HCT116 (cell line): ENCODE data around the gene CCDC146. TPM values are rescaled to one million over a fixed set of nuclear protein-coding genes. Genes with fewer than 3 reads are reported as not detected.

ENCODE experiments used
- ATAC-seq: fragments of 200-7000 bp; cut with Tn5 transposase; 2 replicates; pipeline ENCODE4 v1.9.1; 2020; ENCODE audit warnings: mild to moderate bottlenecking, moderate library complexity
- BruUV-seq: library from RNA; stranded (reverse); fragments of 400-500 nt; replicated peaks from 2 replicates; lab custom pipeline; 2021; lab: Mats Ljungman, UMichigan
- CTCF ChIA-PET: fragments of 300-600 bp; sonication (Branson Sonifier 250); formaldehyde crosslinking; loops from one replicate; lab custom pipeline; 2021; ENCODE audit warnings: antibody characterized with exemption; lab: Charles Lee
- POLR2A ChIA-PET: fragments of 300-600, 350-600 bp; sonication (Branson Sonifier 250); formaldehyde crosslinking; loops from one replicate; lab custom pipeline; 2021; ENCODE audit warnings: antibody characterized with exemption; lab: Charles Lee
- RAD21 ChIA-PET, 2 experiments: fragments of 300-600 bp; sonication (Branson Sonifier 250); formaldehyde crosslinking; loops; one replicate each; lab custom pipeline; 2023; ENCODE audit warnings: low total read pairs in 2 of 2; ENCODE audit not compliant: uncharacterized antibody in 2 of 2, unreplicated experiment in 2 of 2, low non-redundant PET in 1 of 2; lab: Charles Lee
- DNase-seq: peaks from one replicate; pipeline ENCODE4 v3.0.0-alpha.2; 2010; ENCODE audit warnings: low read depth, low spot score
- H2AFZ ChIP-seq: fragments of 200-600 bp; shearing (Covaris generic), sonication (generic); 2 replicates; pipeline ENCODE4 v1.6.1; 2017; ENCODE audit warnings: low read depth, mixed run types, mixed read lengths, antibody characterized with exemption, low read length; ENCODE audit not compliant: poor library complexity, severe bottlenecking
- H3K27ac ChIP-seq: 2 replicates; pipeline ENCODE4 v1.5.1; 2012; ENCODE audit warnings: low read depth, low read length
- H3K27me3 ChIP-seq: fragments of 200-600 bp; sonication (generic); 2 replicates; pipeline ENCODE4 v1.6.1; 2016; ENCODE audit warnings: mixed run types, low read length, mixed read lengths; ENCODE audit not compliant: insufficient read depth
- H3K36me3 ChIP-seq, 2 experiments: fragments of 200-500 bp in 1 of 2; fragments of 200-600 bp in 1 of 2; sonication (Bioruptor generic) in 1 of 2; sonication (generic) in 1 of 2; 2 replicates each; pipeline versions ENCODE4 v1.5.1 to v1.6.1; 2014 to 2016; ENCODE audit warnings: low read length in 2 of 2, inconsistent platforms in 1 of 2, mixed read lengths in 1 of 2, mixed run types in 1 of 2; ENCODE audit not compliant: insufficient read depth in 2 of 2, control insufficient read depth in 1 of 2
- H3K4me1 ChIP-seq, 2 experiments: fragments of 200-600 bp in 1 of 2; sonication (generic) in 1 of 2; 2 replicates each; pipeline versions ENCODE4 v1.5.1 to v1.6.1; 2012 to 2017; ENCODE audit warnings: low read length in 2 of 2, inconsistent platforms in 1 of 2, mild to moderate bottlenecking in 1 of 2, mixed read lengths in 1 of 2, mixed run types in 1 of 2, moderate library complexity in 1 of 2; ENCODE audit not compliant: insufficient read depth in 2 of 2, control insufficient read depth in 1 of 2
- H3K4me2 ChIP-seq: fragments of 200-600 bp; sonication (generic); 2 replicates; pipeline ENCODE4 v1.6.1; 2017; ENCODE audit warnings: mixed run types, low read length, mixed read lengths
- H3K4me3 ChIP-seq, 2 experiments: fragments of 200-600 bp in 1 of 2; sonication (generic) in 1 of 2; replicated peaks in 1 of 2; 2 replicates each; pipeline ENCODE4 v1.5.1; 2011 to 2016; ENCODE audit warnings: low read length in 2 of 2, control low read depth in 1 of 2, low read depth in 1 of 2, mild to moderate bottlenecking in 1 of 2, mixed read lengths in 1 of 2, mixed run types in 1 of 2
- H3K79me2 ChIP-seq: fragments of 200-600 bp; sonication (generic); 2 replicates; pipeline ENCODE4 v1.6.1; 2017; ENCODE audit warnings: mild to moderate bottlenecking, mixed run types, low read length, moderate library complexity, mixed read lengths; ENCODE audit not compliant: insufficient read depth
- H3K9ac ChIP-seq: fragments of 200-600 bp; sonication (generic); 2 replicates; pipeline ENCODE4 v1.6.1; 2016; ENCODE audit warnings: low read length, mixed read lengths
- H3K9me2 ChIP-seq: fragments of 200-600 bp; sonication (generic), shearing (Covaris generic); 2 replicates; pipeline ENCODE4 v1.6.1; 2017; ENCODE audit warnings: mixed run types, mild to moderate bottlenecking, moderate library complexity; ENCODE audit not compliant: insufficient read depth
- H3K9me3 ChIP-seq, 2 experiments: fragments of 200-500 bp in 1 of 2; fragments of 200-600 bp in 1 of 2; sonication (Bioruptor generic) in 1 of 2; sonication (generic) in 1 of 2; 2 replicates each; pipeline ENCODE4 v1.6.1; 2014 to 2017; ENCODE audit warnings: low read length in 2 of 2, mixed read lengths in 2 of 2, inconsistent platforms in 1 of 2, low read depth in 1 of 2, mild to moderate bottlenecking in 1 of 2, mixed run types in 1 of 2, moderate library complexity in 1 of 2; ENCODE audit not compliant: control insufficient read depth in 1 of 2, insufficient read depth in 1 of 2
- H4K20me1 ChIP-seq: fragments of 200-600 bp; sonication (generic), shearing (Covaris generic); 2 replicates; pipeline ENCODE4 v1.6.1; 2017; ENCODE audit warnings: mixed run types, mild to moderate bottlenecking, moderate library complexity; ENCODE audit not compliant: insufficient read depth
- CBX3 ChIP-seq: IDR thresholded peaks from 2 replicates; pipeline ENCODE4 v1.6.1; 2012; ENCODE audit warnings: low read depth
- CEBPB ChIP-seq: IDR thresholded peaks from 2 replicates; pipeline ENCODE4 v1.6.1; 2012; ENCODE audit warnings: low read depth
- ELF1 ChIP-seq: IDR thresholded peaks from 2 replicates; pipeline ENCODE4 v1.6.1; 2012; ENCODE audit warnings: low read depth, borderline replicate concordance
- JUND ChIP-seq: IDR thresholded peaks from 2 replicates; pipeline ENCODE4 v1.6.1; 2012
- MAX ChIP-seq: IDR thresholded peaks from 2 replicates; pipeline ENCODE4 v1.6.1; 2012
- POLR2AphosphoS5 ChIP-seq: IDR thresholded peaks from 2 replicates; pipeline ENCODE4 v1.6.1; 2011; ENCODE audit warnings: mild to moderate bottlenecking, low read depth, low read length, moderate library complexity
- RAD21 ChIP-seq: IDR thresholded peaks from 2 replicates; pipeline ENCODE4 v1.6.1; 2012; ENCODE audit warnings: low read depth, mild to moderate bottlenecking
- SIN3A ChIP-seq: IDR thresholded peaks from 2 replicates; pipeline ENCODE4 v1.6.1; 2012; ENCODE audit warnings: low read depth
- SRF ChIP-seq: IDR thresholded peaks from 2 replicates; pipeline ENCODE4 v1.6.1; 2012; ENCODE audit warnings: low read depth
- YY1 ChIP-seq: IDR thresholded peaks from 2 replicates; pipeline ENCODE4 v1.6.1; 2011; ENCODE audit warnings: low read length, low read depth, moderate library complexity, mild to moderate bottlenecking; ENCODE audit not compliant: insufficient replicate concordance; ENCODE audit errors: extremely low read depth
- ZFX ChIP-seq: fragments of 450-650 bp; IDR thresholded peaks from 2 replicates; pipeline ENCODE4 v1.6.1; 2017
- ZNF274 ChIP-seq: fragments of 200-500 bp; sonication (Bioruptor generic); IDR thresholded peaks from 2 replicates; pipeline ENCODE4 v1.6.1; 2014; ENCODE audit warnings: mild to moderate bottlenecking, low read depth, low read length, inconsistent platforms
- intact Hi-C: fragments of 100-400 bp; cut with micrococcal nuclease; formaldehyde crosslinking; loops from 2 replicates; pipeline ENCODE4 v1.10.0; 2022
- total RNA-seq: library from RNA; stranded (reverse); gene quantifications from one replicate; pipeline ENCODE4 v1.2.1, GENCODE V29; 2021; ENCODE audit not compliant: unreplicated experiment
- TF ChIP-seq, protein P1 (sequence below): IDR thresholded peaks from 2 replicates; pipeline ENCODE4 v1.6.1; 2011; ENCODE audit warnings: mild to moderate bottlenecking, low read length, moderate library complexity; ENCODE audit not compliant: insufficient replicate concordance; ENCODE audit errors: extremely low read depth
- TF ChIP-seq, protein P2 (sequence below): IDR thresholded peaks from 2 replicates; pipeline ENCODE4 v1.6.1; 2012; ENCODE audit warnings: low read depth

The CCDC146 gene
- total RNA-seq, 1 experiment from 2014 or later: 6.3 TPM

GRCh38 chr7:77318019-77318418 is 195.6 kb downstream of the CCDC146 start:
- H3K79me2 ChIP-seq: no peaks in the 10 kb centered on the region
- no peak overlapping the region for H3K9ac ChIP-seq
- no peaks in the 10 kb centered on the region for H3K27me3 ChIP-seq
- intact Hi-C loops: no loop called here
- DNase-seq: no peak
- H3K9me2 ChIP-seq: no peaks in the 10 kb centered on the region
- peaks cover 0 to 11% of the 10 kb centered on the region in 2 experiments; a peak in 1 of 4 replicates for H3K4me1 ChIP-seq
- RAD21 ChIA-PET: no interaction called here
- TF ChIP-seq JUND: no peak
- no peak for TF ChIP-seq SRF
- TF ChIP-seq, protein P1, sequence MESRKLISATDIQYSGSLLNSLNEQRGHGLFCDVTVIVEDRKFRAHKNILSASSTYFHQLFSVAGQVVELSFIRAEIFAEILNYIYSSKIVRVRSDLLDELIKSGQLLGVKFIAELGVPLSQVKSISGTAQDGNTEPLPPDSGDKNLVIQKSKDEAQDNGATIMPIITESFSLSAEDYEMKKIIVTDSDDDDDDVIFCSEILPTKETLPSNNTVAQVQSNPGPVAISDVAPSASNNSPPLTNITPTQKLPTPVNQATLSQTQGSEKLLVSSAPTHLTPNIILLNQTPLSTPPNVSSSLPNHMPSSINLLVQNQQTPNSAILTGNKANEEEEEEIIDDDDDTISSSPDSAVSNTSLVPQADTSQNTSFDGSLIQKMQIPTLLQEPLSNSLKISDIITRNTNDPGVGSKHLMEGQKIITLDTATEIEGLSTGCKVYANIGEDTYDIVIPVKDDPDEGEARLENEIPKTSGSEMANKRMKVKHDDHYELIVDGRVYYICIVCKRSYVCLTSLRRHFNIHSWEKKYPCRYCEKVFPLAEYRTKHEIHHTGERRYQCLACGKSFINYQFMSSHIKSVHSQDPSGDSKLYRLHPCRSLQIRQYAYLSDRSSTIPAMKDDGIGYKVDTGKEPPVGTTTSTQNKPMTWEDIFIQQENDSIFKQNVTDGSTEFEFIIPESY: no peak
- no peak for TF ChIP-seq CEBPB
- no peak for TF ChIP-seq YY1
- no peak for TF ChIP-seq CBX3
- TF ChIP-seq ELF1: no peak
- TF ChIP-seq, protein P2, sequence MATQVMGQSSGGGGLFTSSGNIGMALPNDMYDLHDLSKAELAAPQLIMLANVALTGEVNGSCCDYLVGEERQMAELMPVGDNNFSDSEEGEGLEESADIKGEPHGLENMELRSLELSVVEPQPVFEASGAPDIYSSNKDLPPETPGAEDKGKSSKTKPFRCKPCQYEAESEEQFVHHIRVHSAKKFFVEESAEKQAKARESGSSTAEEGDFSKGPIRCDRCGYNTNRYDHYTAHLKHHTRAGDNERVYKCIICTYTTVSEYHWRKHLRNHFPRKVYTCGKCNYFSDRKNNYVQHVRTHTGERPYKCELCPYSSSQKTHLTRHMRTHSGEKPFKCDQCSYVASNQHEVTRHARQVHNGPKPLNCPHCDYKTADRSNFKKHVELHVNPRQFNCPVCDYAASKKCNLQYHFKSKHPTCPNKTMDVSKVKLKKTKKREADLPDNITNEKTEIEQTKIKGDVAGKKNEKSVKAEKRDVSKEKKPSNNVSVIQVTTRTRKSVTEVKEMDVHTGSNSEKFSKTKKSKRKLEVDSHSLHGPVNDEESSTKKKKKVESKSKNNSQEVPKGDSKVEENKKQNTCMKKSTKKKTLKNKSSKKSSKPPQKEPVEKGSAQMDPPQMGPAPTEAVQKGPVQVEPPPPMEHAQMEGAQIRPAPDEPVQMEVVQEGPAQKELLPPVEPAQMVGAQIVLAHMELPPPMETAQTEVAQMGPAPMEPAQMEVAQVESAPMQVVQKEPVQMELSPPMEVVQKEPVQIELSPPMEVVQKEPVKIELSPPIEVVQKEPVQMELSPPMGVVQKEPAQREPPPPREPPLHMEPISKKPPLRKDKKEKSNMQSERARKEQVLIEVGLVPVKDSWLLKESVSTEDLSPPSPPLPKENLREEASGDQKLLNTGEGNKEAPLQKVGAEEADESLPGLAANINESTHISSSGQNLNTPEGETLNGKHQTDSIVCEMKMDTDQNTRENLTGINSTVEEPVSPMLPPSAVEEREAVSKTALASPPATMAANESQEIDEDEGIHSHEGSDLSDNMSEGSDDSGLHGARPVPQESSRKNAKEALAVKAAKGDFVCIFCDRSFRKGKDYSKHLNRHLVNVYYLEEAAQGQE: no peak
- TF ChIP-seq POLR2AphosphoS5: no peak
- no peak for TF ChIP-seq ZFX
- TF ChIP-seq ZNF274: no peak
- TF ChIP-seq RAD21: no peak
- no peak for TF ChIP-seq MAX
- TF ChIP-seq SIN3A: no peak
- TF ChIP-seq, all 23 proteins: peak for 0
- Histone ChIP-seq H2AFZ (no peak overlapping the region), H4K20me1 (no peaks in the 10 kb centered on the region), H3K27ac (no peak overlapping the region), H3K9me3 (no peaks in the 10 kb centered on the region), H3K4me2 (no peak overlapping the region), H3K4me3 (no peak overlapping the region), H3K36me3 (no peaks in the 10 kb centered on the region)
- ChIA-PET CTCF (no interaction called here), POLR2A (no interaction called here)
- BruUV-seq: no TSS peak
- ATAC-seq: no peak
